ENCODE results near the gene CCP110.

GRCh38 chr16:19560078-19560477 is 36.3 kb downstream of the CCP110 start:
- TF ChIP-seq CTCF (IDR thresholded peaks at IDR 0.05) (no peak), POLR2A (IDR thresholded peaks at IDR 0.05) (no peak)
